Smooth muscle cell (in vitro differentiated cells): ENCODE measurements around the gene ZFTA. TPM values are rescaled to one million over a fixed set of nuclear protein-coding genes. Genes with fewer than 3 reads are reported as not detected.

Experiments used
- DNase-seq: peaks from one replicate; lab custom pipeline; 2025; ENCODE audit not compliant: unreplicated experiment; lab: John Stamatoyannopoulos, UW
- H2AFZ ChIP-seq: fragments of 200-600 bp; sonication (generic); 2 replicates; pipeline ENCODE4 v1.6.0; 2016; ENCODE audit warnings: antibody characterized with exemption, low read depth, mild to moderate bottlenecking
- H3F3A ChIP-seq: fragments of 200-600 bp; sonication (generic); 2 replicates; pipeline ENCODE4 v1.6.0; 2017; ENCODE audit warnings: antibody characterized with exemption, low read depth
- H3K27ac ChIP-seq: fragments of 200-600 bp; sonication (generic); 2 replicates; pipeline ENCODE4 v1.5.1; 2016; ENCODE audit warnings: low read depth, mild to moderate bottlenecking
- H3K27me3 ChIP-seq: fragments of 200-600 bp; sonication (generic); 2 replicates; pipeline ENCODE4 v1.6.1; 2016; ENCODE audit warnings: low read depth, mild to moderate bottlenecking
- H3K36me3 ChIP-seq: fragments of 200-600 bp; sonication (generic); 2 replicates; pipeline ENCODE4 v1.5.1; 2016; ENCODE audit warnings: low read depth
- H3K4me1 ChIP-seq: fragments of 200-600 bp; sonication (generic); 2 replicates; pipeline ENCODE4 v1.5.1; 2016; ENCODE audit warnings: low read depth
- H3K4me2 ChIP-seq: fragments of 200-600 bp; sonication (generic); 2 replicates; pipeline ENCODE4 v1.6.0; 2016; ENCODE audit warnings: mild to moderate bottlenecking
- H3K4me3 ChIP-seq: fragments of 200-600 bp; sonication (generic); 2 replicates; pipeline ENCODE4 v1.5.1; 2016; ENCODE audit warnings: mild to moderate bottlenecking
- H3K79me2 ChIP-seq: fragments of 200-600 bp; sonication (generic); 2 replicates; pipeline ENCODE4 v1.6.0; 2016; ENCODE audit warnings: low read depth, mild to moderate bottlenecking
- H3K9ac ChIP-seq: fragments of 200-600 bp; sonication (generic); 2 replicates; pipeline ENCODE4 v1.6.0; 2016; ENCODE audit warnings: low read depth
- H3K9me3 ChIP-seq: fragments of 200-600 bp; sonication (generic); replicated peaks from 2 replicates; pipeline ENCODE4 v1.5.1; 2016; ENCODE audit warnings: low read depth
- H4K20me1 ChIP-seq: fragments of 200-600 bp; sonication (generic); 2 replicates; pipeline ENCODE4 v1.6.0; 2016; ENCODE audit warnings: low read depth
- CTCF ChIP-seq: fragments of 200-600 bp; sonication (generic); IDR thresholded peaks from 2 replicates; pipeline ENCODE4 v1.5.1; 2017; ENCODE audit warnings: borderline replicate concordance, mild to moderate bottlenecking, antibody characterized with exemption; ENCODE audit not compliant: insufficient read depth, poor library complexity, severe bottlenecking
- WGBS: methylation state at CpG from one replicate; pipeline ENCODE4 v1.1.7; 2016; ENCODE audit warnings: low lambda C conversion rate; 5-methylcytosine and 5-hydroxymethylcytosine counted together
- polyA plus RNA-seq: library from polyadenylated mRNA; unstranded; fragments of >200 nt; fragmentation: Nextera tagmentation; extraction: Ambion mirVana; gene quantifications from 2 replicates; pipeline ENCODE4 v1.2.1, GENCODE V29; 2016
- total RNA-seq: library from RNA; depleted of rRNA; stranded (reverse); fragments of >200 nt; gene quantifications from 2 replicates; pipeline ENCODE4 v1.2.3, GENCODE V29; 2014

The ZFTA gene
- total and polyA plus RNA-seq, 2 experiments from 2014 or later: 11.1 to 14.9 TPM

- no peak for DNase-seq
- Histone ChIP-seq H3K9me3 (no peaks in the 10 kb centered on the region), H3K4me1 (peaks cover 16% of the 10 kb centered on the region), H4K20me1 (peaks cover 22% of the 10 kb centered on the region), H3K27ac (no peak overlapping the region), H3K27me3 (no peaks in the 10 kb centered on the region), H3F3A (peaks cover 13% of the 10 kb centered on the region), H3K4me2 (no peak overlapping the region), H3K9ac (no peak overlapping the region), H3K36me3 (no peaks in the 10 kb centered on the region), H3K79me2 (peaks cover 20% of the 10 kb centered on the region), H2AFZ (no peak overlapping the region), H3K4me3 (no peak overlapping the region)
- WGBS: 72% methylated on average over 7 of the region's 7 CpGs
- TF ChIP-seq CTCF: no peak
Observed at GRCh38 chr11:63770763-63771162, 2.2 kb upstream of the ZFTA start.

- H3K79me2 ChIP-seq: peaks cover 24% of the 10 kb centered on the region
- peaks cover 31% of the 10 kb centered on the region for H4K20me1 ChIP-seq
- no peaks in the 10 kb centered on the region for H3K9me3 ChIP-seq
- no peaks in the 10 kb centered on the region for H3K27me3 ChIP-seq
- peak overlapping the region; percentile 89 for H3K4me3 ChIP-seq
- H3K9ac ChIP-seq: peak overlapping the region; percentile 43
- peak overlapping the region; percentile 91 for H3K4me2 ChIP-seq
- no peaks in the 10 kb centered on the region for H3K36me3 ChIP-seq
- TF ChIP-seq CTCF: no peak
- no peak for DNase-seq
- H2AFZ ChIP-seq: peak overlapping the region; percentile 36
- H3F3A ChIP-seq: peaks cover 15% of the 10 kb centered on the region
- peaks cover 16% of the 10 kb centered on the region for H3K4me1 ChIP-seq
- no peak overlapping the region for H3K27ac ChIP-seq
- 13% methylated on average over 34 of the region's 35 CpGs for WGBS
Observed at GRCh38 chr11:63769714-63770455, 1.3 kb upstream of the ZFTA start.

- H3K27me3 ChIP-seq: no peaks in the 10 kb centered on the region
- no peaks in the 10 kb centered on the region for H3K9me3 ChIP-seq
- peaks cover 24% of the 10 kb centered on the region for H3K79me2 ChIP-seq
- peaks cover 38% of the 10 kb centered on the region for H4K20me1 ChIP-seq
- no peak for DNase-seq
- H3K27ac ChIP-seq: no peak overlapping the region
- H3K4me2 ChIP-seq: peak overlapping the region; percentile 91
- H3K9ac ChIP-seq: peak overlapping the region; percentile 51
- WGBS: under 1% methylated on average over 39 of the region's 82 CpGs
- peaks cover 23% of the 10 kb centered on the region for H3K4me1 ChIP-seq
- peak overlapping the region; percentile 36 for H2AFZ ChIP-seq
- H3K36me3 ChIP-seq: no peaks in the 10 kb centered on the region
- TF ChIP-seq CTCF: no peak
- peak overlapping the region; percentile 89 for H3K4me3 ChIP-seq
- peaks cover 15% of the 10 kb centered on the region for H3F3A ChIP-seq
Observed at GRCh38 chr11:63769042-63769713, 603 bp upstream of the ZFTA start.
